SHP77 (cell line): ENCODE data around the gene E2F1.
A peak's percentile ranks its signal among the peaks of the same experiment; 100 is the strongest.

Experiments used
- DNase-seq, 2 experiments: peaks; one replicate each; lab custom pipeline; 2025; lab: John Stamatoyannopoulos, UW

The E2F1 gene

DNA sequence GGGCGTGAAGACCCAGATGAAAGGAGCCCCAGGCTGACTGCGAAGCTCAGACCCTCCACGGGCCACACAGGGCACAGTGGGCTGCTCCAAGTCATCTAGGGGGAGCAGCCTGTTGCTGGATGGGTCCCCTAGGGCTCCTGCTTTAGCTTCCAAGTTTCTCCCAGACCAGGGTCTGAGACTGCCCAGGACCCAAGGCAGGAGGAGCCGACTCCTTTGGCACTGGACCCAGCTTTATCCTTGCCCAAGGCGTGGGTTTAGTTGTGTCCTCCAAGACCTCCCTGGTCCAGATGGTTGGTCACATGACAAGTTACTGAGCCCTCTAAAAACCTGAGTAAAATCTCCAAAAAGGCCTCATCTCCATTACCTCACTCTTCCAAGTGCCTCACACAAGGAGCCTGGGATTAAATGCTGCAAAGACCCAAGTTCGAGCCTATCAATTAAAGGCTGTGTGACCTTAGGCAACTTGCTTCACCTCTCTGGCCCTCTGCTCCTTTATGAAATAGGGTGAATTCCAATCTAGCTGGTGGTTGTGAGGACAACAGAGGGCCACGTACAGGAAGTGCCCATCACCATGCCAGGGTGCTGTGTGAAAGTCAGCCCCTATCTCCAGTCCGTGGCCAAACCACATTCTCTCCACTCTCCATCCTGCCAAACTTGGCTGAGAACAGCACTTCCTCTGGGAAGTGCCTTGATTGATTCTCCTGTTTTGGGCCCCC is 14.5 kb downstream of the E2F1 start:
- no peak for DNase-seq

DNA sequence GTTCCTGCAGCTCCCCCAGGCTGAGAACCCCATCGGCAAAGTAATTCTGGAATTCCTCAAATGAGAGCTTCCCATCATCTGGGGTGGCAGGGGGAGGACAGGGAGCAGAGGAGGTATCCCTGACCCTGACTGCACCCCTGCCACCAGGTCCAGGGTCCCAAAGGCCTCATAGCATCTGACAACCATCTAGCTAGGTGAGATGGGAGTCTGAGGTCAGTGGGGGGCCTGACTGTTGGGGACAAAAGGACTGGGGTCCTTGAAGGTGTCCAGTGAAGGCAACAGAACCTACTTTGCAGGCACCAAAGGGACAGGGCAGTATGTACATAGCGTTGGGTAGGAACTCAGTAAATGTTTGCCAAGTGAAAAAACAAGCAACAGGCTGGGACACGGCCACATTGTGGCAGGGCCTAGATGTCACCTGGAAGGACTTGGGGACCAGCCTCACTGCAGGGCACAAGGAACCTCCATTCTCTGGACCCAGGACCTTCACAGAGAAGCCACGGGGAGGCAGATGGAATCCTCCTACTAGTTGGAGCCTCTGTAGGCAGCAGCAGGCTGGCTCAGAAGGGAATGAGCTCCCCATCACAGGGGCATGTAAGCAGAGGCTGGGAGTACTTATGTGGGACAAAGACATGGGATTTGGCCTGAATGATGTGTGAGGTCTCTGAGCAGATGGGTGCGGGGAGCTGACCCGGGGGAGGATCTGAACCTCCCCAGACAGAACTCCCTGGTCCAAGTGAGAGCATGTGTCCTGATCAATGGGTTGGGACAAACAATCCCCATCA is 15.3 kb downstream of the E2F1 start:
- no peak for DNase-seq

DNA sequence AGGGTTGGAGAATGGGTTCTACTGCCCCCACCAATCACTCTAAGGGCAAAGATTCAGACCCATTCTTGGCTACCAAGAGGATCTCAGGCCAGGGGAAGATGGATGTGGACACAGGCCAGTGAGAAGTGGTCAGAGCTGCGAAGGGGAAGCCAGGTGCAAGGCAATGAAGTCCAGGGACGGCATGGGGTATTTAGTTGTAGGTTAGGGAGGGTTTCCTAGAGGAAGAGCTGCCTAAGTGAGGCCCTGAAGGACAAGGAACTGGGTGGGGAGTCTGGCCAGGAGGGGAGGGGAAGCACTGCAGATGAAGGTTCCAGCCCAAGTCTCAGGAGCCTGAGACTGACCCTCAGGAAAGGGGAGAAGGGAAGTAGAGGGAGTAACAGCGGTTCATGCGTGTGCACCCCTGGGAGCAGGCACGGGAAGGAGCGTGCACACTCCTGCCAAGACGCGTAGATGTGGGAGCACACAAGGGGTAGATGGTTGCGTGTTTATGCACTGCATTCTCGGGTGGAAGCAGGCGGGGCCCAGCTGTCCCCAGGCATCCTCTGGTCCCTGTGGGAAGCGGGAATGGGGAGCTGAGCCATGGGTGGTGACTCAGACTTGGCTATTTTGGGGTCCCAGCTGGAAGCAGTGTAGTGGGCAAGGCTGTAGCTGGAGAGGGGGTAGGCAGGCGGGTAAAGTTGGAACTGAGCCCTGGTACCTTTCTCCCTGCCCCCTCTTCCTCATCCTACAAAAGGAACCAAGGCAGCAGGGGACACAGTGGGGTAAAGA is 16.1 kb downstream of the E2F1 start:
- DNase-seq: no peak

DNA sequence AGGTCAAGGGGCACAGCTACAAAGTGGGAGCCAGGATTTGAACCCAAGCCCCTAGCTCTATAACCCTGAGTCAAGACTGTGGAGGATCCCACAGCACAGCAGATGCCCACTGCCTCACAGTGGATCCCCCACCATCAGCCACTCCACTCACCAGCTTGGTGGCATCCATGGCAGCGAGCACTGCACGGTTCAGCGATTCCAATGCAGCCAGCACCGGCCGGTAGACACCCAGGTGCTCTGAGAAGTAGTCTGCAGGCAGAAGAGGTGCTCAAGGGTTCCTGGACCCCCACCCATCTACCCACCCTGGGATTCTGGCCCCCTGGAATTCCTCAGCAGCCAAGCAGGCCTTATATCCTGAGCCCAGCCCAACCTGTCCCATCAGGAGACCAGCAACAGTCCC is 17.0 kb downstream of the E2F1 start:
- no peak for DNase-seq

DNA sequence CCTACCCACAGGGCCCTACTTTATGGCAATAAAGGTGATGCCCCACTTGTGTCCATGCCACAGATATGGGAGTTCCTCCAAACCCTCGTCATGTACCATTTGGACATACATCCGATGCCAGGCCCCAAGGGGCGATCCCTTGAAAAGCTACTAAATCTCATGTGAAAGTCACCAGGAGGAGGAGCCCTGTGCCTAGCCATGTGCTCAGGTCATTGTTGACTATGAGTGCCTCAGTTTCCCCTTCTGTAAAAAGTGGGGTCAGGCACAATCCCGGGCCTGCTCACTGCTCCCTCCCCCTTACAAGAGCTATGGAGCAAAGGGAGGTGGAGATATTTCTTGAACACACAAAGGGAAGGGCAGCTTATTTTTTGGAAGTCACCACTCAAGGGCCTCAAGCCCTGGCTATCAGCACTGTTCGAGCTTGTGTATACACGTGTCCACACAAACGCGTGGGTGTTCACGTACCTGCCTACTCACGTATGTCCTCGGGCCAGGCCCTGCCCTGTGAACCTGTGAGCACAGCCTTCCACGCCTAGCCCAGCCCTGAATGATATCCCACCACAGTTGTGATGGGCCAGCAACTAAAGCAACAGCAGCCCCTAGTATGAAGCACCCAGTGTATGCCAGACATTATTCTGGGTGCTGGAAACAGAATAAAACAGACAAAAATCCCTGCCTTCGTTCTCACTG is 17.6 kb downstream of the E2F1 start:
- DNase-seq: no peak

DNA sequence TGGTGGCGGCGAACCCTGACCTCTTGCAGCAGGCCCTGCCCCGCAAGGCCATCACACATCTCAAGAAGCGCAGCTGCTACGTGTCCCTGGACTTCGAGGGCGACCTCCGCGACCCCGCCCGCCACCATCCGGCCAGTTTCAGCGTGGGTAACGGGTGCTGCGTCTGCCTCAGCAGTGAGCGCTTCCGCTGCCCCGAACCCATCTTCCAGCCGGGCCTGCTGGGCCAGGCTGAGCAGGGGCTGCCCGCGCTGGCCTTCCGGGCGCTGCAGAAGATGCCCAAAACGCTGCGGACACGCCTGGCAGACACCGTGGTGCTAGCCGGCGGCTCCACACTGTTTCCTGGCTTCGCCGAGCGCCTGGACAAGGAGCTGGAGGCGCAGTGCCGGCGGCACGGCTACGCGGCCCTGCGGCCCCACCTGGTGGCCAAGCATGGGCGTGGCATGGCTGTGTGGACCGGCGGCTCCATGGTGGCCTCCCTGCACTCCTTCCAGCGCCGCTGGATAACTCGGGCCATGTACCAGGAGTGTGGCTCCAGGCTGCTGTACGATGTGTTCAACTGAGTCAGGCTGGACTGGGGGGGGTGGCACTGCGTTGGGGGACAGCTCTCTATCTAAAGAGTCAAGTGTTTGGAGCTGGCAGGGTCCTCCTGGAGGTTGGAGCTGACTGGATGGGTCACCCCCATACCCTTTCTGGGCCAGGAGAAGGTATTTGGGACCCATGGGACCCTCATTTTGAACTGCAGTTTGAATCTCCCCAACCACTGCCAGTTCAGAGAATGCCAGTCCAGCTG is 18.3 kb downstream of the E2F1 start:
- DNase-seq: peak; percentile 68 to 72

DNA sequence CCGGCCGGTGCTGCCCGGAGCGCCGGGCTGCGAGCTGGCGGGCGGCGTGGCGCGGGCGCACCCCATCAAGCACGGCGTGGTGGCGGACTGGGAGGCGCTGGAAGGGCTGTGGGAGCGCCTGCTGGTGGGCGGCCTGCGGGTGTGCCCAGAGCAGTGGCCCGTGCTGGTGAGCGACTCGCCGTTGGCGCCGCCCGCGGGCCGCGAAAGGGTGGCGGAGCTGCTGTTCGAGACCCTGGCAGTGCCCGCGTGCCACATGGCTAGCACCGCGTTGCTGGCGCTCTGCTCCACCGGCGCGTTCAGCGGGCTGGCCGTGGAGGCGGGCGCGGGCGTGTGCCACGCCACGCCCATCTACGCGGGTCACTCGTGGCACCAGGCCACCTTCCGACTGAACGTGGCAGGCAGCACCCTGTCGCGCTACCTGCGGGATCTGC is 18.9 kb downstream of the E2F1 start:
- peak; percentile 29 to 40 for DNase-seq

DNA sequence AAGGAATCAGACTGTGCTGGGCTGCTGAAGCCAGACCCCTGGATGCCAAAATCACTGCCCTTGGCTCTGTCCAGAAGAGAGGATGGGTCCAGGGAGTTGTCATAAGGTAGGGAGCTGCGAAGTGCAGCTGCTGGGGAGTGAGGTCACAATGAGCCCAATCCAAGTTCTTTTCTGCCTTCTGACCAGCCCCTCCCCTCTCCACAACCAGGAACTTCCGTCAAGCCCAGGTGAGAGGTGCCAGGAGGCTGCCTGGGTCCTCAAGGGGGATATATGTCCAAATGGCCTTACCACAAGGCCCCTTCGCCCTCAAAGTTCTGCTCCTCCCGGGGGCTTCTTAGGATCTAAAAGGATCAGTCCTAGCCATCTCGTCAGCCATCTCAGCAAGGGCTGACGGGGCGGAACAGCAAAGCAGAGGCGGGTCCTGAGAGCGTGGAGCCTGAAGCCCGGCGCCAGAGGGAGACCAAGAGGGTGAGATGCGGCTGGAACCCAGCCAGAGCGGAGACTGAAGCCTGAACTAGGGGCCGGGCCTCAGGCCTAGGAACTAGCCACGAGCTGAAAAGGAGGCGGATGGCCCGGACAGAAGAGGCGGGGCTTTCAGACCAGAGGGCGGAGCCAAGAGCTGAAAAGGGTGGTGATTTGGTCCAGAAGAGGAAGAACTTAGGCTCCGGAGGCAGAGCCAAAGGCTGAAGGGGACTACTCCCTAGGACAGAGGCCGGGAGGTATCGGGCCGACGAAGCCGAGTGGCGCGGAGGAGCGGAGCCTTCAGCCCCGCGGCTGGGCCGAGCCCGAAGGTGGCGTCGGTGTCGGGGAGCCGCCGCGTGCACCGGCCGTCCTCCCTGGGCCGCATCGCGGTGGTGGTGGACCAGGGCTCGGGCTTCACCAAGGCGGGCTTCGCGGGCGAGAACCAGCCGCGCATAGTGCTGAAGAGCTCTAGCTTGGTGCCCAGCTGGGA is 19.6 kb downstream of the E2F1 start, which contains the start of gene ACTL10:
Gene ACTL10, plus strand, starts transcription at position 651 of the 952 bp plus-strand sequence. CDS start 555 bp downstream, outside the sequence.
- DNase-seq: peak; percentile 94 to 96

DNA sequence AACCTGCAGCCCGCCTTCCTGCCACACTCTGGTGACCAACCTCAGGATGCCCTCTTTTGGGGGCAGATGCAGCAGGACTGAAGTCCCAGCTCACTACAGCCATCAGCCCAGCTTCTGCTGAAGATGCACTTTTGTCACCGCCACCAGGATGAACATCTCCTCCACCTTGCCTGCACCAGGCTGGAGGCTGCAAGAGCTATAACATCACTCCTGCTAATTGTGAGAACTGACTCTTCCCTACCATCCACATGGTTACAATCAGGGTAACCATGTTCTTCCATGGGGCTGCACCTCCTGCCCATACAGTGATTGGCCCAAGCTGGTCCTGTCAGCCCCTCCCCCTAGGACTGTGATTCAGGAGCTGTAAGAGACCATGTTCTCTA is 21.4 kb downstream of the E2F1 start:
- no peak for DNase-seq

DNA sequence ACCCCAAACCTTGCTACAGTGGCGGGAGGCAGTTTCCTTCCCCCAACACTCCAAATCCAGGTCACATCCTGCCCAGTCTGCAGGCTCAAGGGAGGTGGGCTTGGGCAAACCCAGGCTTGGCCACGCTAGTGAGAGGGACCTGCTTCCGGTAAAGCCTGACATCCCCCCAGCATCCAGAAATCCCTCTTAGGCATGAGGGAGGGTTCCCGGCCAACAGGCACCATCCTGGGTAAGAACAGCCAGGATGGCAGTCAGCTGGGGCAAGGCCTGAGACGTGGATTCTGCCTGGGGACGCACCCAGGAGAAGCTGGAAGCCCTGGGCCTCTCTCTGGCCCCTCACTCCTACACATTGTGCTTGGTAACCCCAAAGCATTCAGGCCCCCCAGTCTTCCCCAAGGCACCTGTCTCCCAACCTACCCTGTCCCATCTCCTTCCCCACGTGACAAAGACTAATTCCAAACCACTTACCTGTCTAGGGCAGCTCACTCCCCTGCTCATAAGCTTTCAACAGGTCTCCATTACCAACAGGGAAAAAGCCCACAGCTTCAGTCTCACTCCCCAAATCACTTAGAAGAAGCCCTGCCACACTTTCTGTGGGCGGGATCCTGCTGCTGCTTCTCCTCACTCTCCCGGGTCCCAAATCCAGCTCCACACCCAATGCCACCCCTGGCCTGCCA is 22.0 kb downstream of the E2F1 start:
- DNase-seq: no peak

DNA sequence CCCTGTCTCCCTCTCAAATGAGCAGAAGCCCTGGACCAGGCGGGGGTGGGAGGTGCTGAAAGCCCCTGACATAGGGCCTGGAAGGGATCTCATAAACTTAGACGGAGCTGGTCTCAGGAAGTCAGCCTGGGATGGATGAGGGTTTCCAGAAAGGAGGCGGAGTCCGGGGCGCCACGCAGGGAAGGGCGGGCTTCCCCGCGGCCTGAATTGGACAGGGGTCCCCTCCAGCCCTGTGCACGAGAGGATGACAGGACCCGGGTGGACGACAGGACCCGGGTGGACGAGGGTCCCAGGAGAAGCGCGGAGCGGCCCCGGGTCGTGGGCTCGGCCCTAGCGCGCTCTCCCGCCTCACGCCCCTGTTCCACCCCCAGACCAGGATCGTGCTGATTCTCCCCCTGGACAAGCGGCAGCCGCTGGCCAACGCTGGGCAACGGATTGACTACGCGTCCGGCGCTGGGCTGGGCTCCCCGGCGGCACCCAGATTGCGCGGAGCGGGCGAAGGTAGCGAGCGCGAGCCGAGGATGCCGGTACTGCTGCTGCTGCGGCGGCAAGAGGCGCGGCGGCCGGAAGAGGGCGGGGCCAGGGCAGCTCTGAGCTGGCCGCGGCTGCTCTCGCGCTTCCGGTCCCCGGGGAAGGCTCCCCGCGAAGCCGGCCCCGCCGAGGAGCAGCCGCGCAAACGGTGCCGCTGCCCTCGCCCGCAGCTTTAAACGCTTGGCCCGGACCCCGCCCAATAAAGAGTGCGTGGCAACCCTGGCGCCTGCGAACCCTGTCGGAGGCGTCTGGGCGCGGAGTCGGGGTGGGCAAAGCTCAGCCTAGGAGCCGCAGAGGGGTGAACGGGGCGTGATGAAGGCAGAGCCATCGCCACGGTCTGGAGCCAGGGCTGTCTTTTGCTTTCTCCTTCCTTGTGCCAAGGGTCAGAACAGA is 22.8 kb downstream of the E2F1 start:
- peak; percentile 49 to 78 for DNase-seq

DNA sequence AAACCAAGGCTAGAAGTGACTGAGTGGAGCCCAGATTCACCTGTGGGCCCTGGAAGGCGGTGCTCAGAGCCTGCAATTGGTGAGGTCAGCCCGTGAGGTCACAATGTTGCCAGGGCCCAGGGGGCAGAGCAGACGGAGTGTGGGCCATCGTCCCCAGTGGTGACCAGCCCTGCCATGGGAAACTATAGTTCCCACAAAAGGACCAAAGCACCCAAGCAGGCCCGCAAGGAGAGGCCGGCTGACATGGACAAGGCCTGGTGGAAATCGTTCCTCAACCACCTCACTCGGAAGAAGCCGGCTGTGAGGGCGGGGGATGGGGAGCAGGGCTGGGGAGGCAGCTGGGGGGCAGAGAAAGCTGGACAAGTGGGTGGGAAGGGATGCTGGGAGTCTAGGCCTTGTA is 24.0 kb downstream of the E2F1 start, which contains the start of gene C20orf144:
Gene C20orf144, plus strand, starts transcription at position 156 of the 400 bp plus-strand sequence. Its CDS starts 19 bp downstream, at position 175.
- no peak for DNase-seq

DNA sequence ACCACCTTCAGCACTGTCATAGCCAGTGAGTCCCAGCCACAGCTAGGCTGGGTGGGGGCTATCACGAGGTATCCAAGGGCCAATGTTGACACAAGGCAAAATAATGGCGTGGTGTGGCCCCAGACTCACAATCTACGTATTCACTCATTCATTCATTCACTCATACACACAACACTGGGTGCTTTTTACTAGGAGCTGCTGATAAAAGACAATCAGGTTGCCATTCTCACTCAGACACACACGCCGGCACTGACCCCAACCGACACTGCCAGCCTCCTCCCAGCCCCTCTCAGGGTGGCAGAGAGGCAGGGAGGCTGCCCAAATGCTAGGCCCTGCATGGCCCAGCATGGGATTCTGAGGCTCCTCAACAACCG is 25.5 kb downstream of the E2F1 start:
- no peak for DNase-seq

DNA sequence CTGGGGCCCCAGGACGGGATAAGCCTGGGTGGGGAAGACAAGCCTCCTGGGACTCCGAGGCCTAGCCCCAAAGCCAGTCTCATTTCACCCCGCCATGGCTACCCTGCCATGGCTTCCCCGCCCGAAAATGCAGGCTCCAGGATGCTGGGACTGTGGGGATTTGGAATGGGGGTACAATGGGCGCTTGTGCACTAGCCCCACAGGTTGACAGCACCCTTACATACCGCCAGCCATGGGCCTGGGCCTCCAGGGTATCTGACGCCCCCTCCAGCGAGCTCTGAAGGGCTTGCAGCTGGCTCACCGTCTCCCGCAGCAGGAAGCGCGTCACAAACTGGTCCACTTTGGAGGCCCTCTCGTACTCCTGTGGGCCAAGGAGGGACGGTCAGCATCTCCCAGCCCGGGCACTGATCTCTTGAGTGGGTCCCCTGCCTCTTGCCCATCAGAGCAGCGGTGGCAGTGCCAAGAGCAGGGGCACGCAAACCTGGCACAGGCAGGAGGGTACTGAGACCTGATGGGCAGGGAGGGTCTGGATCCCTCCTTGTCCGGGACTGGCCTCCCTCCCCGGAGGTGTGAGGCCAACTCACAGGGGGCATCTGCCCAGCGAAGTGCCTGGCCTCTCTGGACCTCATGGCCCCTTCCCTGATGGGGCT is 26.0 kb downstream of the E2F1 start:
- no peak for DNase-seq

DNA sequence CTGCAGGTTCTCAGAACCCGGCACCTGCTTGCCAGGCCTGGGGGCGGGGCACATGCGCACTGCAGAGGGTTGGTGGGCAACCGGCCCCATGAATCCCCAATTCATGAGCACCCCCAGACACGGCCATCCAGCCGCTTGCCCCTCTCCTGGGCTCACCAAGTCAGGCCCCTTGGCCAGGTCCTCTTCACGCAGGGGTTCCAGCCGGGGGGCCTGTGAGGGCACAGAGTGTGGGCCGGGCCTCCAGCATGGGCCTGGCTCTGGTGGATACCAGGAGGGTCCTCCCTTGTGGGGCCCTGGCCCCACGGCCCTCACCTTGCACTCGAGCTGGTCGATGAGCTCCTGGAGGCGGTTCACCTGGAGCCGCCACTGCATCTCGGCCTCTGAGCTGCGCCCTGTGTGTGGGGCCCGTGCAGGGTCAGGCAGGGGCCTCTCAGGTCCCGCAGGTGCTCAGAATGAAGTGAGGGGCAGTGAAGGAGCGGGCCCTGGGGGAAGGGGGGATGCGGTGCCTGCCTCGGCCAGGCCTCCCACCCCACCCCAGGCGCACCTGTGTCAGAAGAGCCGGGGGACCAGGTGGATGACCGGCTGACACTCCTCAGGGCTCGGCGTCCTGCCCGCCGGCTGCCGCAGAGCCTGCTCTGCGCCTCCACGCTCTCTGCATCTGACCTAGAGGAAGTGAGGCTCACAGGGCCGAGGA is 26.7 kb downstream of the E2F1 start:
- no peak for DNase-seq

DNA sequence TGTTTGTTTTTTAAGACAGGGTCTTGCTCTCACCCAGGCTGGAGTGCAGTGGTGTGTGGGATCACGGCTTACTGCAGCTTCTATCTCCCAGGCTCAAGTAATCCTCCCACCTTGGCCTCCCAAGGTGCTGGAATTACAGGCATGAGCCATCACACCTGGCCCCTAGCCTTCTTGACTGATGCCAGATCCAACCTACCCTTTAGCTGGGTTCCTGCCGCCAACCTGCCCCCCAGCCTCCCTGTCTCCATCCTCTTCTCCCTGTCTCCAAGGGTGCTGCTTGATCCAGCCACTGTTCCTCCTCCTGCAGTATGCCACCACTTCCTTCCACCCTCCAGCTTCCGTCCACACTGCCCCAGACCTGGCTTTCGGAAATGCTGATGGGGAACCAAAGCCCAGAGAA is 27.3 kb downstream of the E2F1 start:
- DNase-seq: no peak

DNA sequence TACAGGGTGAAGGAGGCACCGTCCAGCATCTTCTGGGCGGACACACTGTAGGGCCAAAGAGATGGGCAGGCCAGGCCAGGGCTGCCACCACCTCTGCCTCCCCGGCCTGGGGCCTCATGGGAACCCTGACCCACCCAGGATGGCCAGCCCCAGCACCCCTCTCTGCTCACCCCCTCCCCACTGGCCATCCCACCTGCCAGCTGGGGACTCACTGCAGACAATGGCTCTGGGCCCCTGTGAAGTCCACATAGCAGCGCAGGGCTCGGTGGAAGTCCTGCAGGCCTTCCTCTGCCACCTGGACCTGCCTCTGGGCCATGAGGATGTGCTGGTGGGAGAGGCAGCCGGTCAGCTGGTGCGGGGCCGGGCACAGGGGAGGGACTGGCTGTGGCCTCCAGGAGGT is 27.7 kb downstream of the E2F1 start:
- DNase-seq: no peak
